Loucy (cell line): ENCODE data around the gene MGAT5B.

Source experiments
- CTCF ChIP-seq: fragments of 200-600 bp; sonication (generic); conservative IDR thresholded peaks from 2 replicates; pipeline ENCODE4 v1.5.1; 2014; ENCODE audit warnings: mild to moderate bottlenecking, antibody characterized with exemption, low read length
- EZH2phosphoT487 ChIP-seq: fragments of 200-600 bp; IDR thresholded peaks from 2 replicates; pipeline ENCODE4 v1.6.1; 2018; ENCODE audit warnings: antibody characterized with exemption, mild to moderate bottlenecking, moderate library complexity, borderline replicate concordance

GRCh38 chr17:76922084-76922483, 53.9 kb downstream of the MGAT5B start:
- TF ChIP-seq CTCF (no peak), EZH2phosphoT487 (no peak)
